ENCODE data around the gene SPRING1.

Gene SPRING1

GRCh38 chr12:116718655-116719454 lies 19.0 kb downstream of the SPRING1 start (continued):
- TF ChIP-seq, protein P1, sequence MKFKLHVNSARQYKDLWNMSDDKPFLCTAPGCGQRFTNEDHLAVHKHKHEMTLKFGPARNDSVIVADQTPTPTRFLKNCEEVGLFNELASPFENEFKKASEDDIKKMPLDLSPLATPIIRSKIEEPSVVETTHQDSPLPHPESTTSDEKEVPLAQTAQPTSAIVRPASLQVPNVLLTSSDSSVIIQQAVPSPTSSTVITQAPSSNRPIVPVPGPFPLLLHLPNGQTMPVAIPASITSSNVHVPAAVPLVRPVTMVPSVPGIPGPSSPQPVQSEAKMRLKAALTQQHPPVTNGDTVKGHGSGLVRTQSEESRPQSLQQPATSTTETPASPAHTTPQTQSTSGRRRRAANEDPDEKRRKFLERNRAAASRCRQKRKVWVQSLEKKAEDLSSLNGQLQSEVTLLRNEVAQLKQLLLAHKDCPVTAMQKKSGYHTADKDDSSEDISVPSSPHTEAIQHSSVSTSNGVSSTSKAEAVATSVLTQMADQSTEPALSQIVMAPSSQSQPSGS (tag by site-specific recombination; IDR thresholded peaks at IDR 0.05; ENCODE audit: low read depth) = peak; percentile 36; the same call in 1 of the 2 replicates
- TF ChIP-seq SP2 (tag by site-specific recombination; IDR thresholded peaks at IDR 0.05) = no peak
- TF ChIP-seq ZNF747 (tag by site-specific recombination; IDR thresholded peaks at IDR 0.05) = no peak
- no peak; the same call in 1 of the 2 replicates for TF ChIP-seq ZBTB21 (tag by site-specific recombination; IDR thresholded peaks at IDR 0.05)
- TF ChIP-seq, protein P2, sequence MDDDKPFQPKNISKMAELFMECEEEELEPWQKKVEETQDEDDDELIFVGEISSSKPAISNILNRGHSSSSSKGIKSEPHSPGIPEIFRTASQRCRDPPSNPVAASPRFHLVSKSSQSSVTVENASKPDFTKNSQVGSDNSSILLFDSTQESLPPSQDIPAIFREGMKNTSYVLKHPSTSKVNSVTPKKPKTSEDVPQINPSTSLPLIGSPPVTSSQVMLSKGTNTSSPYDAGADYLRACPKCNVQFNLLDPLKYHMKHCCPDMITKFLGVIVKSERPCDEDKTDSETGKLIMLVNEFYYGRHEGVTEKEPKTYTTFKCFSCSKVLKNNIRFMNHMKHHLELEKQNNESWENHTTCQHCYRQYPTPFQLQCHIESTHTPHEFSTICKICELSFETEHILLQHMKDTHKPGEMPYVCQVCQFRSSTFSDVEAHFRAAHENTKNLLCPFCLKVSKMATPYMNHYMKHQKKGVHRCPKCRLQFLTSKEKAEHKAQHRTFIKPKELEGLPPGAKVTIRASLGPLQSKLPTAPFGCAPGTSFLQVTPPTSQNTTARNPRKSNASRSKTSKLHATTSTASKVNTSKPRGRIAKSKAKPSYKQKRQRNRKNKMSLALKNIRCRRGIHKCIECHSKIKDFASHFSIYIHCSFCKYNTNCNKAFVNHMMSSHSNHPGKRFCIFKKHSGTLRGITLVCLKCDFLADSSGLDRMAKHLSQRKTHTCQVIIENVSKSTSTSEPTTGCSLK (tag by site-specific recombination; IDR thresholded peaks at IDR 0.05) = no peak
- no peak for TF ChIP-seq ZNF48 (tag by site-specific recombination; IDR thresholded peaks at IDR 0.05)
- TF ChIP-seq, protein P3, sequence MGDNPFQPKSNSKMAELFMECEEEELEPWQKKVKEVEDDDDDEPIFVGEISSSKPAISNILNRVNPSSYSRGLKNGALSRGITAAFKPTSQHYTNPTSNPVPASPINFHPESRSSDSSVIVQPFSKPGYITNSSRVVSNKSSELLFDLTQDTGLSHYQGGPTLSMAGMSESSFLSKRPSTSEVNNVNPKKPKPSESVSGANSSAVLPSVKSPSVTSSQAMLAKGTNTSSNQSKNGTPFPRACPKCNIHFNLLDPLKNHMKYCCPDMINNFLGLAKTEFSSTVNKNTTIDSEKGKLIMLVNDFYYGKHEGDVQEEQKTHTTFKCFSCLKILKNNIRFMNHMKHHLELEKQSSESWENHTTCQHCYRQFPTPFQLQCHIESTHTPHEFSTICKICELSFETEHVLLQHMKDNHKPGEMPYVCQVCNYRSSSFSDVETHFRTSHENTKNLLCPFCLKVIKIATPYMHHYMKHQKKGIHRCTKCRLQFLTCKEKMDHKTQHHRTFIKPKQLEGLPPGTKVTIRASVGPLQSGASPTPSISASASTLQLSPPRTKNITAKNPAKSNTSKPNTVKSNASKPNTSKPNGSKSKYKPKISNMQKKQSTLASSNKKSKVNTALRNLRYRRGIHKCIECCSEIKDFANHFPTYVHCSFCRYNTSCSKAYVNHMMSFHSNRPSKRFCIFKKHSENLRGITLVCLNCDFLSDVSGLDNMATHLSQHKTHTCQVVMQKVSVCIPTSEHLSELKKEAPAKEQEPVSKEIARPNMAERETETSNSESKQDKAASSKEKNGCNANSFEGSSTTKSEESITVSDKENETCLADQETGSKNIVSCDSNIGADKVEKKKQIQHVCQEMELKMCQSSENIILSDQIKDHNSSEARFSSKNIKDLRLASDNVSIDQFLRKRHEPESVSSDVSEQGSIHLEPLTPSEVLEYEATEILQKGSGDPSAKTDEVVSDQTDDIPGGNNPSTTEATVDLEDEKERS (tag by site-specific recombination; IDR thresholded peaks at IDR 0.05) = no peak
- peak; percentile 51; the same call in 1 of the 2 replicates for TF ChIP-seq KLF17 (tag by site-specific recombination; IDR thresholded peaks at IDR 0.05)
- peak; percentile 89 for TF ChIP-seq ZNF580 (tag by site-specific recombination; IDR thresholded peaks at IDR 0.05)
- no peak for TF ChIP-seq ZNF707 (tag by site-specific recombination; IDR thresholded peaks at IDR 0.05)
- no peak for TF ChIP-seq RBAK (tag by site-specific recombination; IDR thresholded peaks at IDR 0.05)
- peak; percentile 96 for TF ChIP-seq BCL11A (tag by site-specific recombination; IDR thresholded peaks at IDR 0.05; ENCODE audit: low read depth)
- TF ChIP-seq ZBTB6 (tag by site-specific recombination; IDR thresholded peaks at IDR 0.05) = no peak
- TF ChIP-seq ZNF214 (tag by site-specific recombination; IDR thresholded peaks at IDR 0.05; ENCODE audit: borderline replicate concordance) = no peak
- peak; percentile 47; the same call in 1 of the 2 replicates for TF ChIP-seq ZNF394 (tag by site-specific recombination; IDR thresholded peaks at IDR 0.05; ENCODE audit: borderline replicate concordance)
- peak; percentile 98 for TF ChIP-seq FEZF1 (tag by site-specific recombination; IDR thresholded peaks at IDR 0.05)
- TF ChIP-seq ZNF146 (tag by site-specific recombination; IDR thresholded peaks at IDR 0.05) = peak; percentile 35; the same call in 1 of the 2 replicates
- no peak for TF ChIP-seq ZFP41 (tag by site-specific recombination; IDR thresholded peaks at IDR 0.05; ENCODE audit: borderline replicate concordance)
- peak; percentile 18; the same call in 1 of the 2 replicates for TF ChIP-seq ZNF654 (tag by site-specific recombination; IDR thresholded peaks at IDR 0.05; ENCODE audit: low read depth)
- TF ChIP-seq ZNF76 (tag by site-specific recombination; IDR thresholded peaks at IDR 0.05; ENCODE audit: borderline replicate concordance, low read depth) = no peak
- TF ChIP-seq ZNF561 (tag by site-specific recombination; IDR thresholded peaks at IDR 0.05; ENCODE audit: borderline replicate concordance) = peak; percentile 97
- TF ChIP-seq ZNF791 (tag by site-specific recombination; IDR thresholded peaks at IDR 0.05) = no peak
- TF ChIP-seq ZNF341 (tag by site-specific recombination; IDR thresholded peaks at IDR 0.05; ENCODE audit: low read depth) = no peak; the same call in 1 of the 2 replicates
- no peak for TF ChIP-seq GLI4 (tag by site-specific recombination; IDR thresholded peaks at IDR 0.05)
- peak; percentile 82 for TF ChIP-seq KLF10 (tag by site-specific recombination; IDR thresholded peaks at IDR 0.05)
- no peak for TF ChIP-seq ZNF501 (tag by site-specific recombination; IDR thresholded peaks at IDR 0.05)
- peak; percentile 83; the same call in 1 of the 2 replicates for TF ChIP-seq KLF8 (tag by site-specific recombination; IDR thresholded peaks at IDR 0.05)
